RWPE1 (cell line): ENCODE results near the gene HSPA1B.

Experiments used
- CTCF ChIA-PET: fragments of 350-600 bp; sonication (Branson Sonifier 250); formaldehyde crosslinking; extraction: SDS; loops from one replicate; lab custom pipeline; 2021; lab: Yijun Ruan, JAX
- POLR2A ChIA-PET: fragments of 400-600 bp; formaldehyde crosslinking; extraction: SDS; loops from one replicate; lab custom pipeline; 2020; ENCODE audit warnings: antibody characterized with exemption; ENCODE audit not compliant: low non-redundant PET; lab: Yijun Ruan, JAX
- DNase-seq: peaks from one replicate; pipeline ENCODE4 v3.0.0; 2012; ENCODE audit warnings: low spot score
- H3K27ac ChIP-seq: fragments of 450-650 bp; 2 replicates; pipeline ENCODE4 v1.5.1; 2017
- TF ChIP-seq, protein P1 (sequence below): fragments of 450-650 bp; conservative IDR thresholded peaks from 2 replicates; pipeline ENCODE4 v1.5.1; 2017; ENCODE audit warnings: low read depth, mild to moderate bottlenecking

HSPA1B gene

DNA sequence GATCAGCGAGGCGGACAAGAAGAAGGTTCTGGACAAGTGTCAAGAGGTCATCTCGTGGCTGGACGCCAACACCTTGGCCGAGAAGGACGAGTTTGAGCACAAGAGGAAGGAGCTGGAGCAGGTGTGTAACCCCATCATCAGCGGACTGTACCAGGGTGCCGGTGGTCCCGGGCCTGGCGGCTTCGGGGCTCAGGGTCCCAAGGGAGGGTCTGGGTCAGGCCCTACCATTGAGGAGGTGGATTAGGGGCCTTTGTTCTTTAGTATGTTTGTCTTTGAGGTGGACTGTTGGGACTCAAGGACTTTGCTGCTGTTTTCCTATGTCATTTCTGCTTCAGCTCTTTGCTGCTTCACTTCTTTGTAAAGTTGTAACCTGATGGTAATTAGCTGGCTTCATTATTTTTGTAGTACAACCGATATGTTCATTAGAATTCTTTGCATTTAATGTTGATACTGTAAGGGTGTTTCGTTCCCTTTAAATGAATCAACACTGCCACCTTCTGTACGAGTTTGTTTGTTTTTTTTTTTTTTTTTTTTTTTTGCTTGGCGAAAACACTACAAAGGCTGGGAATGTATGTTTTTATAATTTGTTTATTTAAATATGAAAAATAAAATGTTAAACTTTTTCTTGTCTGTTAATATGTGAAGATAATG lies 2.2 kb downstream of the HSPA1B start:
- TF ChIP-seq, protein P1, sequence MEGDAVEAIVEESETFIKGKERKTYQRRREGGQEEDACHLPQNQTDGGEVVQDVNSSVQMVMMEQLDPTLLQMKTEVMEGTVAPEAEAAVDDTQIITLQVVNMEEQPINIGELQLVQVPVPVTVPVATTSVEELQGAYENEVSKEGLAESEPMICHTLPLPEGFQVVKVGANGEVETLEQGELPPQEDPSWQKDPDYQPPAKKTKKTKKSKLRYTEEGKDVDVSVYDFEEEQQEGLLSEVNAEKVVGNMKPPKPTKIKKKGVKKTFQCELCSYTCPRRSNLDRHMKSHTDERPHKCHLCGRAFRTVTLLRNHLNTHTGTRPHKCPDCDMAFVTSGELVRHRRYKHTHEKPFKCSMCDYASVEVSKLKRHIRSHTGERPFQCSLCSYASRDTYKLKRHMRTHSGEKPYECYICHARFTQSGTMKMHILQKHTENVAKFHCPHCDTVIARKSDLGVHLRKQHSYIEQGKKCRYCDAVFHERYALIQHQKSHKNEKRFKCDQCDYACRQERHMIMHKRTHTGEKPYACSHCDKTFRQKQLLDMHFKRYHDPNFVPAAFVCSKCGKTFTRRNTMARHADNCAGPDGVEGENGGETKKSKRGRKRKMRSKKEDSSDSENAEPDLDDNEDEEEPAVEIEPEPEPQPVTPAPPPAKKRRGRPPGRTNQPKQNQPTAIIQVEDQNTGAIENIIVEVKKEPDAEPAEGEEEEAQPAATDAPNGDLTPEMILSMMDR, result no peak; the same call in 1 of the 2 replicates
- H3K27ac ChIP-seq, result peak overlapping the region; percentile 97
- ChIA-PET POLR2A (interaction anchor here (0.6 to 1.2 kb wide), 2 partner anchors 11 to 33 kb away, joined by 3 to 4 read pairs; partner anchors contain the start of gene NEU1), CTCF (interaction anchor here (0.6 to 2.0 kb wide), 9 partner anchors 10 to 100 kb away, joined by 3 to 7 read pairs (median 5); partner anchors contain the start of genes DDAH2, HSPA1A, HSPA1L and VARS1)
- no peak for DNase-seq

- ChIA-PET CTCF (interaction anchor here (0.6 to 2.0 kb wide), 6 partner anchors 13 to 148 kb away, joined by 3 to 11 read pairs (median 4); no protein-coding TSS in a partner anchor), POLR2A (interaction anchor here (0.6 to 1.2 kb wide), 5 partner anchors 12 to 129 kb away, joined by 3 to 4 read pairs (median 4); no protein-coding TSS in a partner anchor)
- DNase-seq, result no peak
- H3K27ac ChIP-seq, result peak overlapping the region; percentile 97
- TF ChIP-seq, protein P1, result no peak
Observed at GRCh38 chr6:31830886-31831335, 3.4 kb downstream of the HSPA1B start.

DNA sequence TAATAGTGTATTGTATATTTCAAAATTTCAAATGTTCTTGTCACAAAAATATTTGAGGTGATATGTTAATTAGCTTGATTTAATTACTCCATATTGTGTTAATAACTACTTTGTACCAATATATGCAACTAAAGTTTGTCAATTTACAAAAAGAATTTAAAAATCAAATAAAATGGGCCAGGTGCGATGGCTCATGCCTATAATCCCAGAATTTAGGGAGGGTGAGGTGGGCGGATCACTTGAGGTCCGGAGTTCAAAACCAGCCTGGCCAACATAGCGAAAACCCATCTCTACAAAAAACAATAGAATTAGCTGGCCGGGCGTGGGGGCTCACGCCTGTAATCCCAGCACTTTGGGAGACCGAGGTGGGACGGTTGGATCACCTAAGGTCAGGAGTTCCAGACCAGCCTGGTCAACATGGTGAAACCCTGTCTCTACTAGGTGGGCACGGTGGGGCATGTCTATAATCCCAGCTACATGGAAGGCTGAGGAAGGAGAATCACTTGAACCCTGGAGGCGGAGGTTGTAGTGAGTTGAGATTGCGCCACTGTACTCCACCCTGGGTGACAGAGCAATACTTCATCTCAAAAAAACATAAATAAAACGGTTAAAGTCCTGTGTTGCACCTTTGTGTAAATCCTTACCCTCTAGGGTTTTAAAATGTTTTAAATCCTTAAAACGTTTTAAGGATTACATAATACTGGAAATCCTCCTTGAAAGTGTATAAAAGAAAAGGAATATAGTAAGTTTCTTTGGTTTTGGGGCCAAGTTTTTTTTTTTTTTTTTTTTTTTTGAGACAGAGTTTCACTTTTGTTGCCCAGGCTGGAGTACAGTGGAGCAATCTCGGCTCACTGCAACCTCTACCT lies 4.0 kb downstream of the HSPA1B start:
- ChIA-PET POLR2A (interaction anchor here (0.6 to 1.2 kb wide), 7 partner anchors 13 to 129 kb away, joined by 3 to 7 read pairs (median 4); partner anchors contain the start of gene NEU1), CTCF (interaction anchor here (0.6 to 2.0 kb wide), 3 partner anchors 14 to 240 kb away, joined by 3 to 11 read pairs (median 7); no protein-coding TSS in a partner anchor)
- TF ChIP-seq, protein P1, result no peak
- DNase-seq, result no peak
- peak overlapping the region; percentile 97 for H3K27ac ChIP-seq

GRCh38 chr6:31834367-31835250 lies 7.1 kb downstream of the HSPA1B start:
- ChIA-PET POLR2A (interaction anchor here (0.6 to 1.0 kb wide), 3 partner anchors 11 to 149 kb away, joined by 3 to 4 read pairs (median 3); no protein-coding TSS in a partner anchor), CTCF (interaction anchor here (0.8 kb wide), 1 partner anchor 99 kb away, joined by 3 read pairs; no protein-coding TSS in a partner anchor)
- TF ChIP-seq, protein P1, result no peak
- peak overlapping the region; percentile 97 for H3K27ac ChIP-seq
- peak; percentile 83 for DNase-seq

GRCh38 chr6:31836047-31836473 lies 8.5 kb downstream of the HSPA1B start:
- ChIA-PET CTCF (interaction anchor here (0.6 kb wide), 2 partner anchors 16 to 35 kb away, joined by 3 to 6 read pairs; no protein-coding TSS in a partner anchor), POLR2A (interaction anchor here (0.6 to 1.1 kb wide), 2 partner anchors 15 to 21 kb away, joined by 3 to 5 read pairs; partner anchors contain the start of gene HSPA1L)
- H3K27ac ChIP-seq, result peak overlapping the region; percentile 97
- TF ChIP-seq, protein P1, result no peak
- no peak for DNase-seq
